ENCODE data around the gene TCF7.

TCF7 gene

DNA sequence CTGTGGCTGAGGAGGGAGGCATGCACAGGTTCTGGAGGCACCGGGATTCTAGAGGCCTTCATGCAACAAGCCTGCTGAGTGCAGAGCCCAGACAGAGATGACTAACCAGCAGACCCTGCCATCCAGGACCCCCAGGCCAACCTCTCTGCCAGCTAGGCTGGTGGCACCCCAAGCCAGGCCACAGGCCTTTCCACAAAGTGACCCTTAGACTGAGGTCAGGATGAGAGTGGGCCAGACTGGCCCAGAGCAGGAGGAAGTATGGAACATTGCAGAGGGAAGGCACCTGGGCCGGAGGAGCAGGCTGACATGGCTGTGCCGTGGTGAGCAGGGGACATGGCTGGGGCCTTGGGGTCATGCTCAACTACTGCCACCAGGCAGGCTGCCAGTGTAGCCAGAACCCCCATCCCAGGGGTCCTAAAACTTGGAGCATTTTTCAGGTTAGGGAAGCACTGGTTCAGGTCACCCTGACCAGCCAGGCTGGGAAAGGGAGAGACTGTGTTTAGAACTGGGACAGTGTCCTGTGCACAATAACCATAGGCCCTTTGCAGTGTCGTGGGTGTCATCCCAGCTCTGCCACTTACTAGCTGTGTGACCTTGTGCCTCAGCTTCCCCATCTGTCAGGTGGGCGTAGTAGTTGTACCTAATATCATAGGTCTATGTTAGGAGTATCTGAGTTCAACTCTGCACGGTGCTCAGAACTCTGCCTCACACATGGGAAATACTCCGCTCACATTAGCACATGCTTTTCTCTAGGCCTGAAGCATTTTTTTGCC, 17.3 kb downstream of the TCF7 start:
- DNase-seq: no peak

DNA sequence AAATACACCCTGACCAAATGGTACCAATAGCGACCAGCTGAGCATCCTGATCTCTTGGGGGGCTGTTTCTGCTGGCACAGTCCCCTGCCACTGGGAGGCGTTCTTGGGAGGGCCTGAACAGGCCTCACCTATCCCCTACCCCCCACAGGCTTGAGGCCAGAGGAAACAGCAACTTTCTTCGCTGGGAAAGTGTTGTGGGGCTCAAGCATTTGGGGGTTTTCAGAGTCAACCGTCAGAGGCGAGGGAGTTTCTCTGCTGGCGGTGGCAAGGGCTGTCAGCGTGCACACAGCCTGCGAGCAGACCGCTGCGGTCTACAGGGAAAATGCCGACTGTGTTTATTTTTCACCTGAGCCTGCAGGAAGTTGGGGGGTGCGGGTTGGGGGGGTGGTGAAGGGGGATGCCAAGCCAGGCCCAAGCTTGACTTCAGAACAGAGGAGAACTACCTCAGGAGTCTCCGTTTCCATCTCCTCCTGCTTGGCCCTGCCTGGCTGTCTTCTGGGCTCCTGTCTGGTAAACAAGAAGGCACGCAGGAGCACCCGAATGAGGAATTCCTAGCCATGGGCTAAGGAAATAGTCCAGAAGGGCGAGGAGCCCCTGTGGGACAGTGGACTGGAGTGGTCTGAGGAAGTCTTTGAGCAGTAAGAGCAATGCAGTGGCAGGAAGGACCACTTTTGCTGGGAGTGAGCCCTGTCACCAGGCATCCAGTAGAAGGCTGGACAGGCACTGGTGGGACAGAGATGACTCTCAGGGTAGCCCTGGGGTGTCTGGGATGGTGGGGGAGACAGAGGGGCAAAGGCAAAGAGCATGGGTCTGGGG, 18.1 kb downstream of the TCF7 start:
- peak; percentile 72 for DNase-seq

DNA sequence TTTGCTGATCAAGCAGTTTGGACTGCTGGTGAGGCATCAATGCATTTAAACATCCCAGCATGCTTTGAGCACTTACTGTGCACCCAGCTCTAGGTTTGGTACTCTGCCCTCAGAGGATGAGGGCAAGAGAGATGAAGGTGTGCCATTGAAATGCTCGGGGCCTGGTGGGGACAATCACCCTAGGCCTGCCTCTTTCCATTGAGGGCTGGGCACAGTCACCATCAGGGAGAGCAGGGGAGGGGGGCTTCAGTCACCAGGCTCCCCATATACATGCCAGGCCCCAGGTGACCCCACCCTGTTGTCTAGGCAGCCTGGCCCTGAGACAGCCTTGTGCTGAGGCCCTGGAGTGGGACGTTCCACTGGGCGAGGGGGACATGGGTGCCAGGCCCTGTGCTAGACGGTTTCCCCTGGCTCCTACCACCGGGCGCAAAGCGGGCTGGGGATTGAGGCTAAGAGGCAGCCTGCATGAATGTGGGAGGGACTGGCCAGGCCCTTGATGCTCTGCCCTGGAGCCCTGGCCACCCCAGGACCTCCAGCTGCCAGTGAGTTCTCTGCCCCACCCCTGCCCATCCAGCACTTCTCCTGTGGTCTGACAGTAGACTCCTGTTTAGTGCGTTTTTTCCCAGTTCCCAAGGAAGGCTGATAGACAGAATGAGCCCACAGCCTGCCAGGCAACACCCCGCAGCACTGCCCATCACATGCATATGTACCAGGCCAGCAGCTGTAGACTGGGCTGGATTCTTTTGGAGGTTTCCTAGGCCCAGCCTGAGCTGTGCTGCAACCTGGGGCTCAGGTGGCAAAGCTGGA, 18.9 kb downstream of the TCF7 start:
- peak; percentile 12 for DNase-seq

DNA sequence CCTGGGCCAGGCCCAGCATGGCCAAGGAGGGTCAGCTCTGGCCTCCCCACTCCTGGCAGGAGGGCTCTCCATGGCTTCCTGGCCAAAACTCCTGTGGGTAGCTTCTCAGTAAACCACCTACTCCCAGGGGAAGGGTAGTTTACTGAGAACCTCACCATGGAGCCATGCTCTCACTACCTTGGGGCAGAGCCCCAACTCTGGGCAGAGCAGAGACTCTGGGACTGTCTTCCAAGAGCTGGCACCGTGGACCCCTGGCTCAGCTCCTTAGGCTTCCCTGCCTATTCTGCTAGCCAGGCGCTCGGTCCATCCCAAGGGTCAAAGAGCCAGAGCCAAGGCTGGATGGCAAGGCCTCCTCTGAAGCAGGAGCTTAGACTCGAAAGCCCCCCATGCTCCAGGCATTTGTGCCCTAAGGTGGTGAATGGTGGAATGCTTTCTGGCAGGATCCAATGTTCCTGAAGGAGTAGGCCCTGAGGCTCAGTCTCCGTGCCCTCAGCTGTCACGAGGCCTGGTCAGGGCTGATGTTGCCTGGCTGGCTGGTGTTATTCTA, 19.6 kb downstream of the TCF7 start:
- DNase-seq: peak; percentile 1

DNA sequence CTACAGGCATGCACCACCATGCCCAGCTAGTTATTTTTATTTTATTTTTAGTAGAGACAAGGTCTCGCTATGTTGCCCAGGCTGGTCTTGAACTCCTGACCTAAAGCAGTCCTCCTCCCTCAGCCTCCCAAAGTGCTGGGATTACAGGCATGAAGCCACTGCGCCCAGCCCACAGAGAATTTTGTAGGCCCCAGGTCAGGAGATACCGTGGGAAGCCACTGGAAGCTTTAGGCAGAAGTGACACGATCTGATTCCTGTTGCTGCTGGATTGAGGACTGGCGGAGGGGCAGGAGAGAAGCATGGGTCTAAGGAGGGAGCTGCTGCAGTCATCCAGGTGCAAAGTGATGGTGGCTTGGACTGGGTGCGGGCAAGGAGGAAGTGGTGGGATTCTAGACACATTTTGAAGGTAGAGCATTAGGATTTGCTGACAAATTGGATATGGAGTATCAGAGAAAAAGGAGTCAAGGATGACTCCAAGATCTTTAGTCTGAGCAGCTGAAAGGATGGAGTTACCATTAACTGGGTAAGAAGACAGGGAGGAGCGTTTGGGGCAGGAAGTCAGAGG, 20.7 kb downstream of the TCF7 start:
- DNase-seq: no peak

DNA sequence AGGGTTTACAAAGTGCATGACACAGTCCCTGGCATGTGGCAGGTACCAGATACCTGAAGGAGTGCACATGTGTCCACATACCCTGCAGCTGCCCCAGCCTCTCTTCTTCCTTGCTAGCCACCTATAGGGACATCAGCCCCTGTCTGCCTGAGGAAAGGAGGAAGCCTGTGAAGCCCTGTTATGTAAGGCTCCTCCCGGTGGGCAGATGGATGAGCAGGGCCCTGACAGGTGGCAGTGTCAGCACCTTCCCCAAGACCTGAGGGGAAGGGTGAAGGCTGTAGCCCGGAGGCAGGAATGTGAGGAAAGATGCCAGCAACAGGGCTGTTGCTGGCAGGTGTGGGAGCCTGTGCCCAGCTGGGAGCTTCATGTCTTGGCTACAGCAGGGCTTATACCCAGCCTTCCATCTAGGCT, 21.7 kb downstream of the TCF7 start:
- DNase-seq: no peak

DNA sequence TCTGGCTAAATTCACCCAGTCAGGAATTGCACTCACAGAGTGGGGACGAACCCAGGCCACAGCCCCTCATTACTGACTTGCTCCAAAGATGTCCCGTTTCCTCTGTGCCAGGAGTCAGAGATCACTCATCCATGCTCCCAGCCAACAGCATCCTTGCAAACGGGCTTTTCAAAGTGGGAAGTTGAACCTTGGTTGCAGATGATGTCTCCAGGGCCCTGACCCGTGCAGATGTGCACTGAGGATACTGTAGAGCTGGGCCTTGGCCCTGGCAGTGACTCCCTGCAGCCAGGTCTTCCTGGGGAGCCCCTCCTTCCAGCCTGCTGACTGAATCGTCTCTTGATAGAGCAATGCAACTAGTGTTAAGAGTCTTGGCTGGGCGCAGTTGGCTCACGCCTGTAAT, 22.3 kb downstream of the TCF7 start:
- no peak for DNase-seq

DNA sequence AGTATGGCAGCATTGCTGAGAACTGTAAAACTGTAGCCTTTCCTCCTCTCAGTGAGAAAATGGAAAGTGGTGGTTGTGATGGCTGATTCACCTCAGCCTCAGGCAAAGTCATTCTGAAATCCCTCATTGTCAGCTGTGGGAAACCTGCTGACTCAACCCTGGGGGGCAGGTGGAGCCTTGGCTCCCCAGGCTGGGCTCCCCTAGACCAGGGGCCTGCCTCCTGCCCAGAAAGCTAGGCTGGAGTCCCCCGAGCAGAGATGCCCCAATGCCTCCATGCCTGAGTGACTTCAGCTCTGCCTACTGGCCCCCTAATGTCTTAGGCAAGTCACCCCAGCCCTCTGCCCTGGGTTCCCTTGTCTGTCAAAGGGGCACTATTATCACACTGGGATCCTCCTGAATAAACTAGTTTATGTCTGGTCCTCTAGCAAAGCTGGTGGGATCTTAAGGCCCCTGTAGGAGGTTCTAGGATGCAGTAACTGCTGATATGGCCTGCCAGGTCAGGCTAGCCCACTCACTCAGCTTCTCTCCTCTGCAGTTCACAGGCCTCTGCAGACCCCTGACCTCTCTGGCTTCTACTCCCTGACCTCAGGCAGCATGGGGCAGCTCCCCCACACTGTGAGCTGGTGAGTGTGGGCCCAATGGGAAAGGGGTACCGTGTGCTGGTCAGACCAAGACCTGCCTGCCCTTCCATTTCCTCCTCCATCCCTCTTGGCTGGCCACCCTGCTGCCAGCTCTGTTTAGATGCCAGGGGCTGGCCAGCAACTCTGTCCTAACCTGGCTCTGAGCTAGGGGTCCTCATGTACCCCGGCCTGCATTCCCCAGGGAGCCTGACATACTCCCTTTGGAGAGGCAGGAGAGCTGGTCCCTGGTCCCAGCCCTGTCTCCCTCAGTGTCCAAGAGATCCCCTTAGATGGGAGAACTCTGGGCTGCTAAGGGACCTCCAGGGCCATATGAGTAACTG, 24.2 kb downstream of the TCF7 start:
- peak; percentile 79 for DNase-seq

DNA sequence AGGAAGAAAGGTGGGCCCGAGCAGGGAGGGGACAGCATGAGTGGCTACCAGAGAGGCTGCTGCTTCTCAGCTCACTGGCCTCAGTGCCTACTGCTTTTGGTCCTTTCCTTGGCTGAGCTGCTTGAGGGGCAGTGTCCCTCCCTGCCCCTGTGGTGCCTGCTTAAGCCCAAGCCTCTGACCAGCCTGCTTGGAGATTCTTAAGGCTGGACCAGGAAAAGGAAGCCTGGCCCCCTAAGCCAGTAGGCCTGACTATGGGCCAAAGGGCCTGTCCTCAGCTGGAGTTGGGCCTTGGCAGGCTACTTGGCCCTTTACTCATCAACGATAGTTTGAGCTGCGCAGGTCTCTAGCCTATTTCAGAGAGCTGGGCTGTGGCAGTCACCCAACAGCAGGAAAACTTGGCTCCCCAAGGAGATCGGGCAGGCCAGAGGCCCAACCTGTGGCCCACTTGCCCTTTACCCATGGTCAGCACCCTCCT, 24.9 kb downstream of the TCF7 start:
- no peak for DNase-seq

DNA sequence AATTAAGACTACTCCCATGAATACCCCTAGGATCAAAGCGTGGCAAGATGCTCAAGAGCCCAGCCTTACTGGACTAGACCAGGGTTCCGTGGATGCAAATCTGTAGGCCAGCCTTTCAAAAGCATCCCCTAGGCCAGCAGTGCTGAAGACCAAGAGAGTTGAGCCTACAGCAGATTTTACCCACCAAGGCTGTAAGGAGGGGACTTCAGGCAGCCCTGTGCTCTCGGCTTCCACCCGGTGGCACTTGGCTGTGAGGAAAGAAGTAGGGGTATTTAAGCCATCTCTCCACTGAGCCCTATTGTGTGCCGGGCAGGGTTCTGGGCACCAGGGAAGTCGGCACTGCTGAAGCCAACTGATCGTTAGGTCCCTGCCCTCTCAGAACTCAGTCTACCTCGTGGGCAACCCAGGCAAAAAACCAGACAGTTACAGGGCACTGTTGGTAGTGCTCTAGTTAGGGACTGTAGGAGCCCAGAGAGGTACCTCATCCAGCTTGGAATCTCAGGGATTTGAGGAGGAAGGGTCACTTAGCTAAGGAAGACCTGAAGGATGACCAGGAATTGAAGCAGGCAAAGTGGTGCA, 25.5 kb downstream of the TCF7 start:
- DNase-seq: no peak

DNA sequence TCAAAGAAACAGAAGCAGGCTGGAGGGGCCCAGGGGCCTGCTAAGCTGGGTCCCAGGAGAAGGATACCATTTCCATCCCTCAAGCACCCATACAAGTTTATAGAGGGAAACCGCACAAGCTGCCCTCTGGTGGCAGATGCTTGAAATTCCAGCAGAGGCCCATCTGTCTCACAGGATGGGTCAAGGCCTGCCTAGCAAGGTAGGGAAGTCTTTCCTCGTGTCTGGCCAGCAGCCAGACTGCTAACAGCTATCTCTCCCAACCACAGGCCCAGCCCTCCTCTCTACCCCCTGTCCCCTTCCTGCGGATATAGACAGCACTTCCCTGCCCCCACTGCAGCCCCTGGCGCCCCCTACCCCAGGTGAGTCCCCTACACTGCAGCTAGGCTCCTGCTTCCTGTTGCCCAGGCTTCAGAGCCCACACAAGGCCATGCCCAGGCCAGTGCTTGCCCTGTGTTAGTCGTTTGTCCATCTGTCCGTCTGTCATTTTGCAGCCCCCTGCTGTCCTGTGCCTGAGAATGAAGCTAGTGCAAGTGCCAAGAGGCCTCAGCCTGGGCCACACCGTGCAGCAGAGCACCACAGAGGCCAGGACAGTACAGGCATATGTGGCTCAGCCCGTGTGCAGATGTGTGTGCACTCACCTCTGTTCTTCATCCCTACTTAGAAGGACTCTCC, 26.2 kb downstream of the TCF7 start:
- DNase-seq: peak; percentile 68

DNA sequence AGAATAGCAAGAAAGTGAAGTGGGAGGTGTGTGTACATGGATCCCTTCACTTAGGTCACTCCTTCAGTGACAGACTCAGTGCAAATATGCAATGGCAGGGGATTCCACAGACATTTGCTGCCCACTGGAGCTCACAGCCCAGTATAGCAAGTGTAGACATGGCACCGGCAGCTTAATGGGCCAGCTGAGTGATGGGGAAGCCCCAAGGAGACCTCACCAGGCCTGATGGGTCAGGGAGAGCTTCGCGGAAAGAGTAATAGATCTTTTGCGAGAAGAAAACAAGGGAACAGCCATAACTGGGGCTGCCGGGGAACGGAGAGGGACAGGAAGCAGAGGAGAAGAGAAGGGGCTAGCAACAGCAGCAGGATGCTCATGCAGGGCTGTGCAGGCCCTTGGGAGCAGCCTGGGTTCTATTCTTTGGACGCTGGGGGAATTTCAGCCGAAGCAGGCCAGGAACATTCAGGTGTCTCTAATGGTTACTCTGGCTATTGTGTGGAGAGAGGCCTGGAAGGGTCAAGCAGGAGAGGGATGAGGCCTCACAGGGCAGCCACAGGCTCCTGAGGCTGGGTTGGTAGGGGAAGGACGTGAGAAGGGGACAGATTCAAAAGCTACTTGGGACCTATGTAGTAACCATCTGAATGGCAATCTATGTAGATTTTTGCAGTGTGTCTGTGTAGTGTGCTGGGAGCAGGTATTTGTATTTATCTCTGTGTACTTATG, 27.0 kb downstream of the TCF7 start:
- DNase-seq: no peak

DNA sequence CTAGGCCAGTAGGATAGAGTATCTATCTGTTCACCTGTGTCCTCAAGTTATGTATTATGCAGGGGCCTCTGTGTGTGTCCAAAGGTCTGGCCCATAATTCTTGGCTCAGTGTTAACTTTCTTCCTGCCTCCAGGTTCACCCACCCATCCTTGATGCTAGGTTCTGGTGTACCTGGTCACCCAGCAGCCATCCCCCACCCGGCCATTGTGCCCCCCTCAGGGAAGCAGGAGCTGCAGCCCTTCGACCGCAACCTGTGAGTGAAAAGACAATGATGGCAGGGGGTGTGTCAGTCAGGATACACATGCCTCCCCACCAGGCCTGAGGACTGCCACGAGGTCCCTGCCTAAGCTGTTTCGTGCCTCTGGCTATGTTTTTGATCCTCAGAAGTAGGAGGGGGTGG, 27.6 kb downstream of the TCF7 start:
- no peak for DNase-seq

DNA sequence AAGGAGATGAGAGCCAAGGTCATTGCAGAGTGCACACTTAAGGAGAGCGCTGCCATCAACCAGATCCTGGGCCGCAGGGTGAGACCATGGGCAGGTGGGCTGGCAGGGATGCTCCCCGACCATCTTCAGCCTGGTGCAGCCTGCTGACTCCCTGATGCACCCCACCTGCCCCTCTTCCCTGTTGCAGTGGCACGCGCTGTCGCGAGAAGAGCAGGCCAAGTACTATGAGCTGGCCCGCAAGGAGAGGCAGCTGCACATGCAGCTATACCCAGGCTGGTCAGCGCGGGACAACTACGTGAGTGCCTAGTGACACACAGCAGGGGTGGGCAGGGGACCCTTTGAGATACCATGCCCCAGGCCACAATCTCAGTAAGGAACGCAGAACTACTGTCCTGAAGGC, 28.3 kb downstream of the TCF7 start:
- no peak for DNase-seq

DNA sequence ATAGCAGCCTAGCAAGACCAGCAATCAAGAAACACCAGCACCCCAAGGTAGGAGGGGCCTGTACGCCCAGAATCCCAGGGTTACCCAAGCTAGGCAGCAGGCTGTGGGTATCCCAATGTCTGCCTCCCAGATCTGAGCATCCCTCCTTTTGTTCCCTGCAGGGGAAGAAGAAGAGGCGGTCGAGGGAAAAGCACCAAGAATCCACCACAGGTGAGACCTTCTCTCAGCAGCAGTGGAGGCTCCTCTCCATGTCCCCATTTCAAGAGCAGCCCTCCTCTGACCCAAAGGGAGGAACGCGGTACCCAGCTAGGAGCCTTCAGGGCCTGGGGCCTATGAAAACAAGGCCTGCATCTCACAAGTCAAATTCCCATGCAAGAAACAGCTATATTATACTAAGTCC, 28.9 kb downstream of the TCF7 start:
- no peak for DNase-seq

DNA sequence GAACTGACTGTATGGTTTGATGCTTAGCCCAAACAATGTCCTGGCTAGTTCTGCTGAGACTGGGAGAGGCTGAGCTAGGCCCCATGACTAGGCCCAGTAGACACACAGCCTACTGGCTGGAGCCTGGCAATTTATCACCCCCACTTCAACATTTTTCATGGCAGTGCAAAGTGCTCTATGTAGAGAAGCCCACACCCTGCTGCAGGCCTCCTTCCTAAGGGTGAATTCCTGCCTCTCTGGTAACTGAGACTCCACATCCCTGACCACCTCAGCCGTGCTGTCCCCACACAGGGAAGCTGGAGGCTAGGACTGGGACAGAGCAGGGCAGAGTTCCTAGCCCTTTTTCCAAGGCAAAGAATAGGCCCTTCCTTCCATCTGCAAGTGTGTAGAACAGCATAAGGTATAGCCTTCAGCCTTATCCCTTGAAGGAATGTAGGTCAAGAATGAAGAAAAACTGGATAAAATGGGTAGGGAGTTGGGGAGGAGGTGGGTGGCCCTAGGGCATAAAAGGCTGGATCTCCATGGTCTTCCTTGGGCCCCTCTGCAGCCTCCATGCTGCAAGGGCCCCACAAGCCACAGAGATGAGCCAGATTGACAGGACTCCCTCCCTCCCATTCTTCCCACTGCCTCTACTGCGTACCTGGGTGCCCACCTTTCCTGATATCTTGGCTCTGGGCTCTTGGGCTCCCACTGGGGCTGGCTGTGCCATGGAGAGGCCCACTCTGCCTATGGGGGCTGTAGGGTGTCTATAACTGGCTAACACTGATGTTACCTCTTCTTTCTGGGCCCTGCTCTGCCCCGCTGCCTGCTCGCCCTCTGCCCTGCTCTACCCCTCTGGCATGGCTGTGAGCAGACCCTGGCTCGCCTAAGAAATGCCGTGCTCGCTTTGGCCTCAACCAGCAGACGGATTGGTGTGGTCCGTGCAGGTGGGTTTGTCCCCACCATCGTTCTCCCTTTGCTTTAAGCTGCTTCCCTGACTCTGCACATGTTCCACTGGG, 29.8 kb downstream of the TCF7 start:
- DNase-seq: no peak

DNA sequence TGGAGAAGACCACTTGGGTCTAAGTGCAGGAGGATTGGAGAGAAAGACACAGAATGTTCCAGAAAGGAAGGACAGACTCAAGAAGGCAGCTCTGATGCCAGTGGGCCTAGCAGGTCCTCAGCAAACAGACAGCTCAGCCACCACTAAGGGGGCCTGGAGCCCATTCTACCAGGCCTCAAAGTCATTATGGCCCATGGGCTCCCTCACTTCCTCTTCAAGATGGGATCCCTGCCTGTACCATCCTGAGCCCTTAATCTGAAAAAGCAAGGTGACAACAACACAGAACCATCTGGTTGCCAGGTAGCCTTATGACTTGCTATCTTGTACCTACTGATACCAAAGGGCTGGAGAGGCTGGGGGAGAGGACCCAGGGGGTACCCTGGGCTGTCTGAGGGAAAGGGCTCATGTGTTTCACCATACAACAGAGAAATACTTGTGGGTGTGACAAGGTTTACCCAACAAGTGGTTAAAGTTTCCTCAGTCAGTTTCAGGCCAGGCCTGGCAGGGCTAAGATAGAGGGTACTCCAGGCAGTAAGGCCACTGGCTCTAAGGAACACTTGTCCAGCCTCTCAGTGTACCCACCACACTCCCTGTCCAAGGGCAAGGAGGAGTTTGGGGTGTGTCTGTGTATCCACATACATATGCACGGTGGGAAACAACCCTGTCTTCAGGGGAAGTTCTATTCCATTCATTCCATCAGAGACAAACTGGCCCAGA, 30.7 kb downstream of the TCF7 start:
- no peak for DNase-seq

All from stimulated activated CD4-positive, alpha-beta T cell treated with anti-CD3 and anti-CD28 coated beads, Interleukin-1b, Interleukin-23, amount 100 ng/mL, for 48 hours (primary cell).